Fibroblast of skin of right quadriceps (primary cell): Measurements from ENCODE around the gene ZNF480.
"Not testable (repeated sequence)": the region's sequence is repeated elsewhere in the genome, so short reads cannot be mapped to it uniquely, and the experiment has no call there.

ENCODE experiments used
- DNase-seq: peaks from one replicate; pipeline ENCODE4 v3.0.0-alpha.2; 2013

Gene ZNF480

DNA sequence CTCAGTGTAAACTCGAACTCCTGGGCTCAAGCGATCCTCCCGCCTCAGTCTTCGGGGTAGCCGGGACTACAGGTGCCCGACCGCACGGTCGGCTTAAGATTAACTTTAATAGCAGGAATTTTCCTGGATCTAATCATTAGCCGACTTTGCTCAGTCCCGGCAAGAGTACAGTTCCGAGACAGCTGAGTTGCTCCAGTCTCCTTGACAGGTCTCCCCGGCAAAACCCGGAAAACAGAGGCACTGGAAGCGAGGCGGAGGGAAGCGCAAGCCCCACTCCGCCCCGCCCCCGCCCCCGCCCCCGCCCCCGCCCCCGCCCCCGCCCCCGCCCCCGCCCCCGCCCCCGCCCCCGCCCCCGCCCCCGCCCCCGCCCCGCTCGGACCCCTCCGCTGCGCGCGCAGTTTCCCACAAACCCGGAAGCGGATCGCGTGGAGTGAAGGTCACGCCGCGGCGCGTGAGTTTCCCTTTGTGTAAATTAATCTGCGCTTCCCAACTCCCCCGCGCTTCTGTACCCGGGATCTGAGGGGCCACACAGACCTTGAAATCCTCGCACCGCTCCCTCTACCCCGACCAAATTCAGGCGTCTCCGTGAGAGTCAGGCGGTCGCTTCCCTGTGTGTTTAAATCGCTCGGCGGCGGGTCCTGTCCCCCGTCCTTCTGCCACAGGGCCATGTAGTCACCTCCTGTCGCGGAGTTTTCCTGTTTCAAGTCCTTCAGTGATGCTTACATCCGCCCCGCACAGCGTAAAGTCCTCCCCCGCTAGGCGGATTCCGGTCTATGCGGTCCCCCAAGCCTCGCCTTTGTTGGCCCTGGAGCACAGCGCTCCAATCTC is at the start of gene ZNF480:
ZNF480 (plus strand) TSS at position 397 of the 828 bp plus-strand sequence. CDS start 3,244 bp downstream, outside the sequence.
- peak; percentile 74 for DNase-seq

- no peak for DNase-seq
These were observed 48.7 kb upstream of the ZNF480 start for GRCh38 chr19:52248241-52248640.

GRCh38 chr19:52258426-52258825 is 38.5 kb upstream of the ZNF480 start:
- no peak for DNase-seq

DNA sequence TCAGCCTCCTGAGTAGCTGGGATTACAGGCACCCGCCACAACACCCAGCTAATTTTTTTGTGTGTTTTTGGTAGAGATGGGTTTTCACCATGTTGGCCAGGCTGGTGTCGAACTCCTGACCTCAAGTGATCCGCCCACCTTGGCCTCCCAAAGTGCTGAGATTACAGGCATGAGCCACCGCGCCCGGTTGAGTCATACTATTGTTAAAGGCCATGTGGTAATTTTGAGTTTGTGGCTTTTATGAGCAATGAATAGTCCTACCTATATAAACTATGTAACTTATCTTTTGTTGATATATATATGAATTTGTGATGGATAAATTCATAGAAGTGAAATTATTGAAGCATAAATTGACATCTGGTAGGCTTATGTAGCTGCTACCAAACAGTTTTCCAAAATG is 31.4 kb upstream of the ZNF480 start:
- not testable (repeated sequence) for DNase-seq

GRCh38 chr19:52269338-52270261 is 27.4 kb upstream of the ZNF480 start, which contains the start of gene ZNF766:
Gene ZNF766, plus strand, starts transcription at chr19:52269587. Its CDS starts 27 bp downstream, at chr19:52269614.
- DNase-seq: peak; percentile 94

DNA sequence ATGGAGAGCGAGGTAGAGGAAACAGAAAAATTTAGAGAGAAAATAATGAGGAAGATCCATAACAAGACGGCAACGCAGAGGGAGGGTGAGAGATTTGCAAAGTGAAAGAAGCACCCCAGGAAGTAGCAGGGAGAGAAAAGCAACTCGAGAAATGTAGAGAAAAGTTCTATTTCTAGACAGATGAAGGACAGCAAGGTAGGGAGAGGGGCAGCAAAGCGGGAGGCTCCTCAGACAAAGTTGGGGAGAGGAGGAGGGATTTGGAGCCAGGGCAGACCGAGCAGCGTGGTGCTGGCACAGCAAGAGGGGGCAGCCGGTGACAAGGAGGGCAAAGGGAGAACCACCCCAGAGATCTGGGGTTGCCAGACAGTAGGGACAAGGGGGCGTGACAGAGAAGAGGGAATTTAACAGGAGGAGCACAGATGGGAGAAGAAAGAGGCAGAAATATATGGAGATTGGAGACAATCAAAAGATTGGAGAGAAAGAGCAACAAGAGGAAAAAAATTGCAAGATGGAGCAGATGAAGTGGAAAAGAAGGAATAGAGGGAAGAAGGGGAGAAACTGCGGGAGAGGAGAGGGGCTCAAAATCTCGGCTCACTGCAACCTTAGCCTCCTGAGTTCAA is 26.6 kb upstream of the ZNF480 start:
- peak; percentile 19 for DNase-seq

DNA sequence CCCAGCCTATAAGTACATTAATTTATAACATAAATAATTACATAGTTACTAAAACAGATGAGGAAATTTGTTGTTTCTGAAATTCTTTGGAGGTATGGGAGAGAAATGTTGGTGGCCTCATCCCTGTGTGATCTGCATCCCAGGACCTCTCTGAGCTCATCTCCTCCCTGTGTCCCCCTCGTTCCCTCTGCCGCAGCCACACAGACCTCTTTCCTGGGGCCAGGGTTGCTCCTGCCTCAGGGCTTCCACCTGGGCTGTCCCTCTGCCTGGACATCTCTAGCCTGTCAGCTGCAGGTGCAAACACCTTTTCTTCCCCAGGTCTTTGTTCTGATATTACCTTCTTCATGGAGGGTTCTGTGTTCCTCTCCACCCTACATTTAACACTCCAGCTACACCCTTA is 23.7 kb upstream of the ZNF480 start:
- DNase-seq: no peak

DNA sequence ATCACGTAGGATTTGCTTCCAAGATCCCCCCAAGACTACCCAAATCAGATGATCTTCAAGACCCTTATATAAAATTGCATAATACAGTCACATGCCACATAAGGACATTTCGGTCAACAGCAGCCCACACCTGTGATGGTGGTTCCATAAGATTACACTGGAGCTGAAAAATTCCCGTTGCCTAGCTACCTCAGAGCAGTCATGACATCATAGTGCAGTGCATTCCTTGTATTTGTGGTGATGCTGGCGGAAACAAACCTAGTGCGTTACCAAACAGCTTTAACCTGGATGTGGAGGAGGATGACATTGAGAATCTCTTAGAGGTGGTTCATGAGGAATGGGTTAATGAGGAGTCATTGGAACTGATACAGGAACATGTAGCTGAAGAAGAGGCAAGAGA is 22.8 kb upstream of the ZNF480 start:
- DNase-seq: no peak

GRCh38 chr19:52275988-52276387 is 21.0 kb upstream of the ZNF480 start:
- DNase-seq: no peak

- no peak for DNase-seq
These were observed 19.5 kb upstream of the ZNF480 start for GRCh38 chr19:52277471-52277870.

- no peak for DNase-seq
These were observed 10.7 kb upstream of the ZNF480 start for GRCh38 chr19:52286256-52286655.

- DNase-seq: no peak
These were observed 5.2 kb upstream of the ZNF480 start for GRCh38 chr19:52291781-52292180.

- DNase-seq: not testable (repeated sequence)
These were observed 4.0 kb upstream of the ZNF480 start for GRCh38 chr19:52292946-52293345.

DNA sequence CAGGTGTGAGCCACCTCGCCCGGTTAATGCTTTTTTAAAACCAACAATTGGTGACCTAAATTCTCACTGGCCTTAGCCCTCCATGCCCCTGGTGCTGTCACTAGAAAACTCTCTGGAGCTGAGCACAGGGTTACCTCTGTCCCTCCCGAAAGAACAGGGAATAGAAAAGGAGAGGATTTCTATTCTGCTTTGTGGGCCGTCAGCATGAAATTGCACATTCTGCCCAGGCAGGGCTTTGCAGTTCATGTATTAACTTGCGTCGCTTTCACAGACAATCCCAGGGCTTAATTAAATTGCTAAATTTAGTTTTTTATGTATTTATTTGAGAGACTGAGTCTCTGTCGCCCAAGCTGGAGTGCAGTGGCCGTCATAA is 583 bp upstream of the ZNF480 start:
- DNase-seq: no peak

- no peak for DNase-seq
These were observed 814 bp downstream of the ZNF480 start for GRCh38 chr19:52297601-52298364.

- peak; percentile 40 for DNase-seq
These were observed 10.3 kb downstream of the ZNF480 start for GRCh38 chr19:52307275-52307674.

GRCh38 chr19:52322429-52322828 is 25.5 kb downstream of the ZNF480 start:
- no peak for DNase-seq

GRCh38 chr19:52331757-52332156 is 34.8 kb downstream of the ZNF480 start:
- DNase-seq: peak; percentile 9

DNA sequence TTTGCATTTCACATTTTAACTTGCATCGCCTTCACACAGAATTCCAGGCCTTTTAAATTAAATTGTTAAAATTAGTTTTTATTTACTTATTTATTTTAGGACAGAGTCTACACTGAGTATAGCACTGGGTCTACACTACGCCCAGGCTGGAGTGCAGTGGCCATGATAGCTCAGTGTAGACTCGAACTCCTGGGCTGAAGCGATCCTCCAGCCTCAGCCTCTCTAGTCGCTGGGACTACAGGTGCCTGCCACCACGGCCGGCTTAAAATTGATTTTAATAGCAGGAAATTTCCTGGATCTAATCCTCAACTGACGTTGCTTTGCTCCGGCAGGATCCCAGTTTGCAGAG is 38.8 kb downstream of the ZNF480 start:
- DNase-seq: no peak

DNA sequence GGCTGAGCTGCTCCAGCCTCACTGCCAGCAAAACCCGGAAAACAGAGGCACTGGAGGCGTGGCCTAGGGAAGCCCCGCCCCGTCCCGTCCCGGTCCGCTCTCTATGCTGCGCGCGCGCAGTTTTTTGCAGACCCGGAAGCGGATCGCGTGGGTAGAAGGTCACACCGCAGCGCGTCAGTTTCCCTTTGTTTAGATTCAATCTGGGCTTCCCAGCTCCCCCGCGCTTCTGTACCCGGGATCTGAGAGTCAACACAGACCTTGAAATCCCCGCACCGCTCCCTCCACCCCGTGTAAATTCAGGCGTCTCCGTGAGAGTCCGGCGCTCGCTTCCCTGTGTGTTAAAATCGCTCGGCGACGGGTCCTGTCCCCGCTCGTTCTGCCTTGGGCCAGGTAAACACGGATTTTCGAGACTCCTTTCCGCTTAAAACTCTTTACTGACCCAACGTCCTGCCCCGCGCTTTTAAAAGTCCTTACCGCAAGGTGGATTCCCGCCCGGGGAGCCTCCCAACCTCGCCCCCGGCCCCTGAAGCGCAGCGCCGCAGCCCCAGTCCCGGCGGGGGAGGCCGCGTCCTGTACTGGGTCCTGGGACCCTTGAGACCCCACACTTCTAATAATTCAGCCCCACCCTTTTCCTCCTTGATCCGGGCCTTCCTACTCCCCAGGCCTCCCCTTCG is 39.3 kb downstream of the ZNF480 start, which contains the start of gene ZNF610:
ZNF610 (plus strand) TSS at position 127 of the 674 bp plus-strand sequence. CDS start 12,930 bp downstream, outside the sequence.
- peak; percentile 85 for DNase-seq

DNA sequence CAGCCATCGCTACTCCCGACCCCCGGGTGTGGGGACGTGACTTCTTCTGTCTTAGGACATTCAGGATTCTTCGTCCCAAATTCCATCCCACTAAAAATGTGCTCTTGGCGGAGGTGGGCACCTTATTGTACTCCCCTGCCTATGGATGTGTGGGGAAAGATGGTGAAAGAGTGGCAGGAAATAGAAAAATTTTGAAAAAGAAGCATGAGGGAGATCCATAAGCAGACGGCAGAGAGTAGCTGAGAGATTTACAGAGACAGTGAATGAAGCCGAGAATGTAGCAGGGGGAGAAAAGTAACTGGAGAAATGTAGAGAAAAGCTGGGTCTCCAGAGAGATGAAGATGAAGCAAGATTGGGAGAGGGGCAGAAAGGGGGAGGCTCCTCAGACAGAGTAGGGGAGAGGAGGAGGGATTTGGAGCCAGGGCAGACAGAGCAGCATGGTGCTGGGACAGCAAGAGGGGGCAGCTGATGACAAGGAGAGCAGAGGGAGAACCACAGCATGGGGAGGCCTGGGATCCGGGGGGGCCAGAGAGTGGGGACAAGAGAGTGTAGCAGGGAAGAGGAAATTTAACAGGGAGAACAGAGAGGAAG is 39.9 kb downstream of the ZNF480 start:
- peak; percentile 10 for DNase-seq
